HEK293 (cell line): Measurements from ENCODE around the gene EPOP.

Experiments used
- CTCF ChIA-PET: fragments of 350-600 bp; formaldehyde crosslinking; extraction: SDS; loops from one replicate; lab custom pipeline; 2021; ENCODE audit warnings: antibody characterized with exemption; lab: Yijun Ruan, JAX
- POLR2A ChIA-PET: fragments of 300-600 bp; formaldehyde crosslinking; extraction: SDS; loops from one replicate; lab custom pipeline; 2020; ENCODE audit warnings: antibody characterized with exemption, inconsistent platforms; lab: Yijun Ruan, JAX
- H3K27ac ChIP-seq: fragments of 200-500 bp; sonication (Bioruptor generic); 2 replicates; pipeline ENCODE4 v1.5.1; 2014; ENCODE audit warnings: low read depth, low read length, control low read depth, inconsistent platforms; ENCODE audit errors: extremely low read depth
- H3K36me3 ChIP-seq, 2 experiments: fragments of 200-500 bp in 1 of 2; sonication (Bioruptor generic) in 1 of 2; 1 replicate in 1 of 2; 2 replicates in 1 of 2; pipeline ENCODE4 v1.5.1; 2014 to 2017; ENCODE audit warnings: inconsistent platforms in 2 of 2, low read length in 2 of 2; ENCODE audit not compliant: control insufficient read depth in 2 of 2, insufficient read depth in 1 of 2
- H3K4me1 ChIP-seq: fragments of 200-500 bp; sonication (Bioruptor generic); 2 replicates; pipeline ENCODE4 v1.5.1; 2014; ENCODE audit warnings: mild to moderate bottlenecking, low read length, inconsistent platforms; ENCODE audit not compliant: control insufficient read depth, insufficient read depth
- H3K4me3 ChIP-seq: 2 replicates; pipeline ENCODE4 v1.5.1; 2011; ENCODE audit warnings: low read depth, mild to moderate bottlenecking, control low read depth, low read length, moderate library complexity
- H3K9me3 ChIP-seq: fragments of 200-500 bp; sonication (Bioruptor generic); 2 replicates; pipeline ENCODE4 v1.5.1; 2014; ENCODE audit warnings: low read depth, low read length, inconsistent platforms; ENCODE audit not compliant: control insufficient read depth, insufficient read depth
- BCL11A ChIP-seq: fragments of 450-650 bp; formaldehyde crosslinking; IDR thresholded peaks from 2 replicates; pipeline ENCODE4 v1.5.1; 2016; ENCODE audit warnings: low read depth, missing biosample characterization, missing genetic modification characterization
- BCL11B ChIP-seq: fragments of 450-650 bp; formaldehyde crosslinking; IDR thresholded peaks from 2 replicates; pipeline ENCODE4 v1.5.1; 2016; ENCODE audit warnings: low read depth, missing biosample characterization, missing genetic modification characterization
- GLIS1 ChIP-seq: fragments of 450-650 bp; formaldehyde crosslinking; IDR thresholded peaks from 2 replicates; pipeline ENCODE4 v1.5.1; 2016; ENCODE audit warnings: missing biosample characterization, missing genetic modification characterization
- GLIS2 ChIP-seq: fragments of 450-650 bp; formaldehyde crosslinking; IDR thresholded peaks from 2 replicates; pipeline ENCODE4 v1.5.1; 2016; ENCODE audit warnings: missing biosample characterization, missing genetic modification characterization
- HOXC10 ChIP-seq: sonication (generic); formaldehyde crosslinking; IDR thresholded peaks from 2 replicates; pipeline ENCODE4 v1.8.1; 2023; ENCODE audit warnings: mild to moderate bottlenecking, missing genetic modification reagents
- HOXD13 ChIP-seq: sonication (generic); formaldehyde crosslinking; IDR thresholded peaks from 2 replicates; pipeline ENCODE4 v1.8.0; 2022; ENCODE audit warnings: missing genetic modification reagents, borderline replicate concordance
- INSM2 ChIP-seq: fragments of 450-650 bp; formaldehyde crosslinking; IDR thresholded peaks from 2 replicates; pipeline ENCODE4 v1.5.1; 2016; ENCODE audit warnings: missing biosample characterization, missing genetic modification characterization
- KLF1 ChIP-seq: fragments of 450-650 bp; formaldehyde crosslinking; IDR thresholded peaks from 2 replicates; pipeline ENCODE4 v1.5.1; 2016; ENCODE audit warnings: missing biosample characterization, missing genetic modification characterization
- KLF7 ChIP-seq: fragments of 450-650 bp; formaldehyde crosslinking; IDR thresholded peaks from 2 replicates; pipeline ENCODE4 v1.5.1; 2016; ENCODE audit warnings: missing biosample characterization, missing genetic modification characterization, borderline replicate concordance
- PRDM10 ChIP-seq: fragments of 450-650 bp; formaldehyde crosslinking; IDR thresholded peaks from 2 replicates; pipeline ENCODE4 v1.5.1; 2016; ENCODE audit warnings: missing biosample characterization, missing genetic modification characterization
- SP7 ChIP-seq: fragments of 450-650 bp; formaldehyde crosslinking; IDR thresholded peaks from 2 replicates; pipeline ENCODE4 v1.5.1; 2016; ENCODE audit warnings: missing biosample characterization, missing genetic modification characterization
- ZBTB10 ChIP-seq: fragments of 450-650 bp; formaldehyde crosslinking; IDR thresholded peaks from 2 replicates; pipeline ENCODE4 v1.5.1; 2016; ENCODE audit warnings: missing biosample characterization, missing genetic modification characterization
- ZBTB48 ChIP-seq: fragments of 450-650 bp; formaldehyde crosslinking; IDR thresholded peaks from 2 replicates; pipeline ENCODE4 v1.5.1; 2016; ENCODE audit warnings: missing biosample characterization, missing genetic modification characterization
- ZFHX2 ChIP-seq: fragments of 450-650 bp; formaldehyde crosslinking; conservative IDR thresholded peaks from 2 replicates; pipeline ENCODE4 v1.5.1; 2016; ENCODE audit warnings: missing biosample characterization, missing genetic modification characterization
- ZNF132 ChIP-seq: fragments of 450-650 bp; formaldehyde crosslinking; IDR thresholded peaks from 2 replicates; pipeline ENCODE4 v1.5.1; 2017; ENCODE audit warnings: missing biosample characterization, missing genetic modification characterization, borderline replicate concordance
- ZNF24 ChIP-seq: fragments of 450-650 bp; formaldehyde crosslinking; IDR thresholded peaks from 2 replicates; pipeline ENCODE4 v1.5.1; 2016; ENCODE audit warnings: missing biosample characterization, missing genetic modification characterization
- ZNF335 ChIP-seq: fragments of 450-650 bp; formaldehyde crosslinking; conservative IDR thresholded peaks from 2 replicates; pipeline ENCODE4 v1.5.1; 2016; ENCODE audit warnings: missing biosample characterization, missing genetic modification characterization
- ZNF341 ChIP-seq: fragments of 450-650 bp; formaldehyde crosslinking; IDR thresholded peaks from 2 replicates; pipeline ENCODE4; 2016; ENCODE audit warnings: low read depth, missing biosample characterization, missing genetic modification characterization
- ZNF518A ChIP-seq: fragments of 450-650 bp; formaldehyde crosslinking; conservative IDR thresholded peaks from 2 replicates; pipeline ENCODE4 v1.5.1; 2016; ENCODE audit warnings: low read depth, missing biosample characterization, missing genetic modification characterization
- ZNF530 ChIP-seq: fragments of 450-650 bp; formaldehyde crosslinking; IDR thresholded peaks from 2 replicates; pipeline ENCODE4 v1.5.1; 2016; ENCODE audit warnings: low read depth, missing biosample characterization, missing genetic modification characterization
- ZNF777 ChIP-seq: fragments of 450-650 bp; formaldehyde crosslinking; IDR thresholded peaks from 2 replicates; pipeline ENCODE4 v1.5.1; 2017; ENCODE audit warnings: missing biosample characterization, missing genetic modification characterization, borderline replicate concordance
- ZSCAN18 ChIP-seq: fragments of 450-650 bp; formaldehyde crosslinking; IDR thresholded peaks from 2 replicates; pipeline ENCODE4 v1.5.1; 2016; ENCODE audit warnings: missing biosample characterization, missing genetic modification characterization

Gene EPOP

GRCh38 chr17:38701504-38702165, 26.9 kb upstream of the EPOP start:
- Histone ChIP-seq H3K4me3 (peak overlapping the region; percentile 43), H3K27ac (peak overlapping the region; percentile 76; the same call in 1 of the 2 replicates), H3K9me3 (no peaks in the 10 kb centered on the region), H3K4me1 (peaks cover 6% of the 10 kb centered on the region; the same call in 1 of the 2 replicates), H3K36me3 (no peaks in the 10 kb centered on the region)
- POLR2A ChIA-PET: interaction anchor here (0.8 to 1.9 kb wide), 4 partner anchors 11 to 34 kb away, joined by 3 to 5 read pairs (median 4); no protein-coding TSS in a partner anchor
- CTCF ChIA-PET: interaction anchor here (0.8 to 1.1 kb wide), 2 partner anchors 29 to 352 kb away, joined by 3 to 4 read pairs; partner anchors contain the start of gene CISD3
- TF ChIP-seq ZNF335 (tag by site-specific recombination): peak; percentile 75; the same call in 1 of the 2 replicates
- TF ChIP-seq KLF7 (tag by site-specific recombination): peak; percentile 52; the same call in 1 of the 2 replicates
- TF ChIP-seq ZSCAN18 (tag by site-specific recombination): no peak
- peak; percentile 87 for TF ChIP-seq ZFHX2 (tag by site-specific recombination)
- TF ChIP-seq SP7 (tag by site-specific recombination): peak; percentile 41; the same call in 1 of the 2 replicates
- TF ChIP-seq BCL11B: peak; percentile 30; the same call in 1 of the 2 replicates
- 0 out of 2 replicates have a peak, but pooled peaks have one; percentile 21 for TF ChIP-seq ZNF24
- TF ChIP-seq GLIS1: 0 out of 2 replicates have a peak, but pooled peaks have one; percentile 6
- no peak for TF ChIP-seq HOXD13 (CRISPR knock-in tag)
- no peak for TF ChIP-seq ZNF341
- TF ChIP-seq KLF1 (tag by site-specific recombination): peak; percentile 29; the same call in 1 of the 2 replicates
- peak; percentile 11; the same call in 1 of the 2 replicates for TF ChIP-seq ZBTB48 (tag by site-specific recombination)
- TF ChIP-seq ZNF518A (tag by site-specific recombination): no peak
- peak; percentile 36; the same call in 1 of the 2 replicates for TF ChIP-seq ZNF777 (tag by site-specific recombination)
- 0 out of 2 replicates have a peak, but pooled peaks have one; percentile 9 for TF ChIP-seq HOXC10 (CRISPR knock-in tag)
- TF ChIP-seq ZBTB10 (tag by site-specific recombination): peak; percentile 76
- TF ChIP-seq BCL11A: peak; percentile 38; the same call in 1 of the 2 replicates
- no peak for TF ChIP-seq ZNF530 (tag by site-specific recombination)
- no peak for TF ChIP-seq ZNF132 (tag by site-specific recombination)
- no peak for TF ChIP-seq INSM2 (tag by site-specific recombination)
- TF ChIP-seq GLIS2 (tag by site-specific recombination): 0 out of 2 replicates have a peak, but pooled peaks have one; percentile 28
- TF ChIP-seq PRDM10 (tag by site-specific recombination): peak; percentile 48
